ENCODE results near the gene C14orf119.
"Not testable (repeated sequence)": the region's sequence is repeated elsewhere in the genome, so short reads cannot be mapped to it uniquely, and the experiment has no call there.

The C14orf119 gene

DNA sequence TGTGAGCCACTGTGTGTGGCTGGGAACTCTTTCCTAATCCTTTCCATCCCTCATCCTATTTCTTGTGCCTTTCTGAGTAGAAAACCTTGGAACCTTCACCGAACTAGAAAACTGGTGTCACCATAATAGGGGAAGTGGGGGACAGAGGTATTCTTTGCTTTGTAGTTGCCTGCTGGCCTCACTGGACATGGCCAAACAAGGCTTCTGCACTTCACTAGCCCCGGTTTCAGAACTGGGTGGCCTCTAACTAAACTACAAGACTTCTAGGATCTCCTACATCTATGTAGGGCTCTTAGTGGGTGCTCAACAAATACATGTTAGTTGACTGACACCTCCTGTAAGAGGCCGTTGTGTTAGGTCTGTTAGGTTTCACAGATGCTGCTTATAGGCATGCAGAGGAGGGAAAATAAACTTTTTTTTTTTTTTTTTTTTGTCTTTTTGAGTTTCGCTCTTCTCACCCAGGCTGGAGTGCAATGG, 10.1 kb downstream of the C14orf119 start:
- no peaks in the 10 kb centered on the region for H3K27me3 ChIP-seq (ENCODE audit: control insufficient read depth, insufficient read depth, low read length)
- no peaks in the 10 kb centered on the region for H3K9me3 ChIP-seq (ENCODE audit: control insufficient read depth, low read depth, low read length)
- H3K9ac ChIP-seq (ENCODE audit: low read length) = no peak overlapping the region
- H3K36me3 ChIP-seq (ENCODE audit: control insufficient read depth, low read depth, low read length) = no peaks in the 10 kb centered on the region
- H3K4me1 ChIP-seq (ENCODE audit: control insufficient read depth, low read depth, low read length) = peaks cover 21% of the 10 kb centered on the region
- H3K4me3 ChIP-seq (ENCODE audit: low read length) = no peak overlapping the region
- H3K27ac ChIP-seq (ENCODE audit: low read length) = no peak overlapping the region

- Histone ChIP-seq H3K27me3 (ENCODE audit: control insufficient read depth, insufficient read depth, low read length) (peaks cover 6% of the 10 kb centered on the region), H3K4me1 (ENCODE audit: control insufficient read depth, low read depth, low read length) (peaks cover 21% of the 10 kb centered on the region), H3K9me3 (ENCODE audit: control insufficient read depth, low read depth, low read length) (no peaks in the 10 kb centered on the region), H3K9ac (ENCODE audit: low read length) (peak overlapping the region; percentile 9), H3K27ac (ENCODE audit: low read length) (no peak overlapping the region), H3K4me3 (ENCODE audit: low read length) (no peak overlapping the region), H3K36me3 (ENCODE audit: control insufficient read depth, low read depth, low read length) (no peaks in the 10 kb centered on the region)
These were observed 11.4 kb downstream of the C14orf119 start for GRCh38 chr14:23106747-23107045.

GRCh38 chr14:23107620-23108019, 12.3 kb downstream of the C14orf119 start:
- H3K9ac ChIP-seq (ENCODE audit: low read length); H3K4me3 ChIP-seq (ENCODE audit: low read length); H3K27me3 ChIP-seq (ENCODE audit: control insufficient read depth, insufficient read depth, low read length); H3K36me3 ChIP-seq (ENCODE audit: control insufficient read depth, low read depth, low read length); H3K27ac ChIP-seq (ENCODE audit: low read length); H3K9me3 ChIP-seq (ENCODE audit: control insufficient read depth, low read depth, low read length): not testable (repeated sequence)
- H3K4me1 ChIP-seq (ENCODE audit: control insufficient read depth, low read depth, low read length) = peaks cover 21% of the 10 kb centered on the region

DNA sequence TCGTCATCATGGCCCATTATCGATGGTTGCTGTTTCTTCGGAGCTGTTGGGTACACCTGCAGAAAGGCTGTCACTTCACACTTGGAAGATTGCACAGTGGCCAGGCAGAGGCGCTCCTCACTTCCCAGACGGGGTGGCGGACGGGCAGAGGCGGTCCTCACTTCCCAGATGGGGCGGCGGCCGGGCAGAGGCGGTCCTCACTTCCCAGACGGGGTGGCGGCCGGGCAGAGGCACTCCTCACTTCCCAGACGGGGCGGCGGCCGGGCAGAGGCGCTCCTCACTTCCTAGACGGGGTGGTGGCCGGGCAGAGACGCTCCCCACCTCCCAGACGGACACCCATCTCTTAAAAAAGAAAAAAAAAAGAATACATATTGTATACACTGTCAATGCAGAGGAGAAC, 12.9 kb downstream of the C14orf119 start:
- H3K4me3 ChIP-seq (ENCODE audit: low read length); H3K36me3 ChIP-seq (ENCODE audit: control insufficient read depth, low read depth, low read length); H3K27ac ChIP-seq (ENCODE audit: low read length); H3K9ac ChIP-seq (ENCODE audit: low read length); H3K9me3 ChIP-seq (ENCODE audit: control insufficient read depth, low read depth, low read length); H3K27me3 ChIP-seq (ENCODE audit: control insufficient read depth, insufficient read depth, low read length): not testable (repeated sequence)
- H3K4me1 ChIP-seq (ENCODE audit: control insufficient read depth, low read depth, low read length) = peaks cover 21% of the 10 kb centered on the region

DNA sequence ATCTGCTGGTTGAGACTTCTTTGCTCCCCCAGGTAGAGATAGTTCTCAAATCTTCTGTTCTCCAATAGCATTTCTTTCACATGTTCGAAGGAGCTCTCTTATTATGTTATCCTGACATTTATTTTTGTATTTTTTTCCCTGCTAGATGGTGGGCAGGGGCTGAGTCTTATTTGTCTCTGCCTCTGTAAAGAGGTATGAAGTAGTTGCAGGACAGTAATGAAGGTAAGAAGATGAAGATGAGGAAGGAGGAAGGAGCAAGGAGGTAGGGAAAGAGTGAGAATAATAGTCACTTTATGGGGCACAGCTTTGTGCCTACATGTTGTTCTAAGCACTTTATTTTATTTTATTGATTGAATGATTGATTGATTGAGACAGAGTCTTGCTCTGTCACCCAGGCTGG, 14.5 kb downstream of the C14orf119 start:
- Histone ChIP-seq H3K9me3 (ENCODE audit: control insufficient read depth, low read depth, low read length) (no peaks in the 10 kb centered on the region), H3K36me3 (ENCODE audit: control insufficient read depth, low read depth, low read length) (no peaks in the 10 kb centered on the region), H3K27me3 (ENCODE audit: control insufficient read depth, insufficient read depth, low read length) (peaks cover 6% of the 10 kb centered on the region), H3K4me3 (ENCODE audit: low read length) (no peak overlapping the region), H3K27ac (ENCODE audit: low read length) (no peak overlapping the region), H3K9ac (ENCODE audit: low read length) (no peak overlapping the region), H3K4me1 (ENCODE audit: control insufficient read depth, low read depth, low read length) (peaks cover 16% of the 10 kb centered on the region)

DNA sequence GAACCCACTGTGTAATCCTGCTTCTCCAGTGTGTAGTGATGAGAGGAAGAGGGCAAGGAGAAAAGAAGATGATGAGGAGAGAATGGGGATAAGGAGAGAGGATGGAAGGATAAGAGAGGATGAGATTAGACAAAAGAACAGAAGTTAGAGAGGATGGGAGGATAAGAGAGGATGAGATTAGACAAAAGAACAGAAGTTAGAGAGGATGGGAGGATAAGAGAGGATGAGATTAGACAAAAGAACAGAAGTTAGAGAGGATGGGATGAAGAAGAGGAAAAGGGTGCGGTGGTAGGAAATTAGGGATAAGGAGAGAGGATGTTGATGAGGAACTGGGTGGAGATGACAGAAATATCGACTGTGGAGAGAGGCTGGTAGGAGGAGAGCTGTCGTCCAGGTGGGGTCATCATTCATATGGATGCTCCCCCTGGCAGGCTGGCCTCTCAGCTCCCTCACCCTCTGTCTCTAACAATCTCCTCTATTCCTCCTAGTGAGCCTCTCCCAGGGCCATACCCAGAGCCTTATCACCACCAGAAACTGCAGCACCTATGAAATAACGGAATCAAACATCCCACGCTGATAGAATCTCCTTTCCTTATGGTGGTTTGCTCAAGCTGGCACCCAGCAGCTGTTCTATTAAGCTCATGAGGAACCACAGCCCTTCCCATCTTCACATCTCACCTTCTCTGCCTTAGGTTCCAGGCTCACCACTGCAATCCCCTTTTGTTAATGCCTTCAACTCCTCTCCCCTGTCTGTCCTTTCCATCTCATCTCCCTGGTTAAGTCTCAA, 15.5 kb downstream of the C14orf119 start:
- no peak overlapping the region for H3K9ac ChIP-seq (ENCODE audit: low read length)
- H3K27ac ChIP-seq (ENCODE audit: low read length) = no peak overlapping the region
- no peak overlapping the region for H3K4me3 ChIP-seq (ENCODE audit: low read length)
- H3K27me3 ChIP-seq (ENCODE audit: control insufficient read depth, insufficient read depth, low read length) = peaks cover 6% of the 10 kb centered on the region
- H3K36me3 ChIP-seq (ENCODE audit: control insufficient read depth, low read depth, low read length) = no peaks in the 10 kb centered on the region
- peaks cover 8% of the 10 kb centered on the region for H3K4me1 ChIP-seq (ENCODE audit: control insufficient read depth, low read depth, low read length)
- H3K9me3 ChIP-seq (ENCODE audit: control insufficient read depth, low read depth, low read length) = no peaks in the 10 kb centered on the region

DNA sequence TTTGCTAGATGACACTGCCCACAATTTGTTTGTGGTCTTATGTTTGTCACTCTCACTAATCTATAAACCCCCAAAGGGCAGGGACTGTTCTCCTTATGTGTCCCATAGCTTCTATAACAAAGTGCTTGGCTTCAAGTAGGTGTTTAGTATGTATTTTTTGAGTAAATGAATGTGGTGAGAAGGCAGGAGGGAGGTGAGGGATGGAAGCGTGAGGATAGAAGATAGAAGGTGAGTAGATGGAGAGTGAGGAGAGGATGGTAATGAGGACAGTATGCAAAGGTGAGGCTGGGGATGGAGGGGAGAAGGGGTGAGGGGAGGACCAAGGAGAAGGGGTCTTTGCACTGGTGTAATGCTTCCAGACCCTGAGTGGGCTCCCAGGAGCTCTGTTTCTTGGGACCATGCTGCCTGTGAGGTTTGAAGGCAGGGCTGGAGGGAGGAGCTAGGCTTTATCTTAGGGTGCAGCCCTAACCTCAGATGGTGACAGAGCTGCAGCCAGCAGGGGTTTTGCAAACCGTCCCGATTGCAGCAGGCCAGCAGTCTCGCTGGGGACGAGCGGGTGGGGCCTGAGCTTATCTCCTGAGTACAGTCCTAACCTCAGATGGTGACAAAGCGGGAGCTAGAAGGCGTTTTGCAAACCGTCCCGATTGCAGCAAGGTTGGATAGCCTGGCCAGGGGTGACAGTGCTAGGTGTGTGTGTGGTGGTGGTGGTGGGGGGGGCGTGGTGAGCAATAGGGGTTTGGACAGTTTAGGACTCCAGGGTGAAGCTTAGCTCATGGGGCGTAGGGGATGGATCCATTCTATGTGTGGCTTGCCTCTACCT, 17.3 kb downstream of the C14orf119 start:
- Histone ChIP-seq H3K36me3 (ENCODE audit: control insufficient read depth, low read depth, low read length) (no peaks in the 10 kb centered on the region), H3K9ac (ENCODE audit: low read length) (no peak overlapping the region), H3K4me3 (ENCODE audit: low read length) (no peak overlapping the region), H3K27me3 (ENCODE audit: control insufficient read depth, insufficient read depth, low read length) (peaks cover 6% of the 10 kb centered on the region), H3K4me1 (ENCODE audit: control insufficient read depth, low read depth, low read length) (no peaks in the 10 kb centered on the region), H3K9me3 (ENCODE audit: control insufficient read depth, low read depth, low read length) (no peaks in the 10 kb centered on the region), H3K27ac (ENCODE audit: low read length) (no peak overlapping the region)

GRCh38 chr14:23113431-23114119, 18.3 kb downstream of the C14orf119 start:
- peaks cover 6% of the 10 kb centered on the region for H3K27me3 ChIP-seq (ENCODE audit: control insufficient read depth, insufficient read depth, low read length)
- no peak overlapping the region for H3K27ac ChIP-seq (ENCODE audit: low read length)
- no peaks in the 10 kb centered on the region for H3K9me3 ChIP-seq (ENCODE audit: control insufficient read depth, low read depth, low read length)
- H3K9ac ChIP-seq (ENCODE audit: low read length) = no peak overlapping the region
- no peaks in the 10 kb centered on the region for H3K36me3 ChIP-seq (ENCODE audit: control insufficient read depth, low read depth, low read length)
- no peaks in the 10 kb centered on the region for H3K4me1 ChIP-seq (ENCODE audit: control insufficient read depth, low read depth, low read length)
- H3K4me3 ChIP-seq (ENCODE audit: low read length) = no peak overlapping the region

DNA sequence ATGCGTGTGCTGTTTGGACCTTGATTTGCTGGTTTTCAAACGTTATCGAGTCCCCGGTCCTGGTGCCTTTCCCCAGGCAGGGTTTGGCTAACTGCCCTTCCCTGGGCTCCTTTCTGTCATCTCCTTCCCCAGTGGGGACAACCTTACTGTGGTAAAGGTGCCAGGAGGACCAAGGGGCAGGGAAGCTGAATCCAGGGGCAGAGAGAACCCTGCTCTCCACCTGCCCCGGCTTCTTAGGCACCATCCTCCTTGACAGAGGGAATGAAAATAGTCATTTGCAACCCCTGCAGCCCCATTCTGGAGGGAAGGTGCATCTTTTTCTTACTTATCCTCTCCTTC, 18.8 kb downstream of the C14orf119 start:
- H3K9me3 ChIP-seq (ENCODE audit: control insufficient read depth, low read depth, low read length) = no peaks in the 10 kb centered on the region
- H3K9ac ChIP-seq (ENCODE audit: low read length) = no peak overlapping the region
- peaks cover 6% of the 10 kb centered on the region for H3K27me3 ChIP-seq (ENCODE audit: control insufficient read depth, insufficient read depth, low read length)
- no peaks in the 10 kb centered on the region for H3K36me3 ChIP-seq (ENCODE audit: control insufficient read depth, low read depth, low read length)
- H3K27ac ChIP-seq (ENCODE audit: low read length) = no peak overlapping the region
- H3K4me1 ChIP-seq (ENCODE audit: control insufficient read depth, low read depth, low read length) = peaks cover under 1% of the 10 kb centered on the region
- H3K4me3 ChIP-seq (ENCODE audit: low read length) = no peak overlapping the region

DNA sequence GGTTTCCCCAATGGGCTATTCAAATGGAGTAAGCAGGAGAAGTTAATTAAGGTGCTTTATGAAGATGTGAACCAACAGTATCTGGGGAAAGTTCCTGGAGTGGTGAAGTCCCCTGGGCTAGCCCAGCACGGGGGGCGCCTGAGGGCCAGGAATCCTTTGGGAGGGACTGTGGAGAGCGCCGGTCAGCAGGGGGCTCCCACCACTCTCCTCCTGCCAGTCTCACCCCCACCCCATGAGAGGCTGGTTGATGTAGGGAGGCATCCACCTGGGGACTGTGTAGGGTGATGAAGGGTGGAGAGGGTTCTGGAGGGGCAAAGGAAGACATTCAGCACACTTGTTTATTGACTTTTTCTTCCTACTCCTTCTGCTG, 19.3 kb downstream of the C14orf119 start:
- Histone ChIP-seq H3K9me3 (ENCODE audit: control insufficient read depth, low read depth, low read length) (no peaks in the 10 kb centered on the region), H3K9ac (ENCODE audit: low read length) (no peak overlapping the region), H3K27me3 (ENCODE audit: control insufficient read depth, insufficient read depth, low read length) (peaks cover 6% of the 10 kb centered on the region), H3K36me3 (ENCODE audit: control insufficient read depth, low read depth, low read length) (no peaks in the 10 kb centered on the region), H3K4me1 (ENCODE audit: control insufficient read depth, low read depth, low read length) (peaks cover 4% of the 10 kb centered on the region), H3K4me3 (ENCODE audit: low read length) (no peak overlapping the region), H3K27ac (ENCODE audit: low read length) (no peak overlapping the region)

GRCh38 chr14:23115039-23115731, 19.9 kb downstream of the C14orf119 start:
- H3K27me3 ChIP-seq (ENCODE audit: control insufficient read depth, insufficient read depth, low read length) = peaks cover 6% of the 10 kb centered on the region
- H3K27ac ChIP-seq (ENCODE audit: low read length) = no peak overlapping the region
- H3K4me1 ChIP-seq (ENCODE audit: control insufficient read depth, low read depth, low read length) = peaks cover 4% of the 10 kb centered on the region
- no peaks in the 10 kb centered on the region for H3K36me3 ChIP-seq (ENCODE audit: control insufficient read depth, low read depth, low read length)
- H3K9ac ChIP-seq (ENCODE audit: low read length) = no peak overlapping the region
- no peak overlapping the region for H3K4me3 ChIP-seq (ENCODE audit: low read length)
- H3K9me3 ChIP-seq (ENCODE audit: control insufficient read depth, low read depth, low read length) = no peaks in the 10 kb centered on the region
